HL-60/S4 treated with phorbol 12-myristate 13-acetate at 8.2 ng/mL for 4 days and 3 days (cell line): ENCODE data around the gene THAP4.
"Not testable (repeated sequence)": the region's sequence is repeated elsewhere in the genome, so short reads cannot be mapped to it uniquely, and the experiment has no call there.

Experiments used
- in situ Hi-C: fragments of 300-500 bp; cut with MboI; formaldehyde crosslinking; loops from 2 replicates; pipeline ENCODE4 v1.15.0; 2022; ENCODE audit warnings: low sequenced_read_pairs

The THAP4 gene

DNA sequence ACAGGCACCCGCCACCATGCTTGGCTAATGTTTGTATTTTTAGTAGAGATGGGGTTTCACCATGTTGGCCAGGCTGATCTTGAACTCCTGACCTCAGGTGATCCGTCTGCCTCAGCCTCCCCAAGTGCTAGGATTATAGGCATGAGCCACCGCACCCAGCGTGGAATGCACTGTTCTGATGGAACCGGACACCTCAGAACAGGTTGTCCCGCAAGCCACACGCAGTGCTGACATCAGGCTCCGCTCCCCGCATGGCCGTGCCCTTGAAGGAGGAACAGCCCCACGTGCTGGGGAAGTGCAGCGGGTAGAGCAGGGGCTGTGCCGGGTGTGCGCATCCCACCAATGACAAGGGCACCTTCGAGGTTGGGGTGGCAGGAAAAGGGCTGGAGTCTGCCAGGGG is 69.7 kb downstream of the THAP4 start:
- in situ Hi-C loops: not testable (repeated sequence)

DNA sequence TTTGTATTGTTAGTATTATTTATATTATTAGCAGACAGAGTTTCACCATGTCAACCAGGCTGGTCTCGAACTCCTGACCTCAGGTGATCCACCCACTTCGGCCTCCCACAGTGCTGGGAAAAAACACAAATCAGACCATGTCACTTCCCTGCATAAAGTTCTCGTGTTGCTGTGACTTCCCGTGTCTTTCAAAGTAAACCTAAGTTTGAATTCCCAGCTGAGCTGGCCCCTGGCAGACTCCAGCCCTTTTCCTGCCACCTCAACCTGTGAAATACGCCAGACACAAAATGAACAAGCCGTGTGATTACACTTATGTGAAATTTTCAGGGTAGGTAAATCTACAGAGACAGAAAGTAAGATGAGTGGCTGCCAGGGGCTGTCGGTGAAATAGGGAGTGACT is 70.5 kb downstream of the THAP4 start:
- in situ Hi-C loops: no loop called here

GRCh38 chr2:241566021-241566420 is 70.9 kb downstream of the THAP4 start:
- in situ Hi-C loops: not testable (repeated sequence)

DNA sequence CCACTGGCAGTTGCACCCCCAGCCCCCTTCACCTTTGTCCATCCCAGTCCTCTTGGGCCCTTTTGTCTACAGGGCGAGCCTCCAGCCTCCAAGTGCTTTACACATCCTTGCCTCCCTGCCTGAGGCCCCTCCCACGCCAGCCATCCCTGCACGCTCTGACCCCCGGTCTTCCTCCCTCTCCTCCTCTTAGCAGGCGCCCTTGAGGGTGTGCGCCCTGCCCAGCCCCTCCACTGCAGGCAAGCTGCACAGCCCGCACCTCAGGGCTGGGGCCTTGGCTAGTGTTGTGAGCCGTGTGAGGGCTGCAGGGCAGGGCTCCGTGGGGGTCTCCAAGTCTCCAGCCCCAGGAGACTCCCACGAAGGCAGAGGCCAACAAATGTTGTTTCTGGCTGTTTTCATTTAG is 71.5 kb downstream of the THAP4 start:
- in situ Hi-C loops: no loop called here

GRCh38 chr2:241564596-241565410 is 72.2 kb downstream of the THAP4 start:
- in situ Hi-C loops: no loop called here

GRCh38 chr2:241563981-241564595 is 72.9 kb downstream of the THAP4 start:
- in situ Hi-C loops: no loop called here

DNA sequence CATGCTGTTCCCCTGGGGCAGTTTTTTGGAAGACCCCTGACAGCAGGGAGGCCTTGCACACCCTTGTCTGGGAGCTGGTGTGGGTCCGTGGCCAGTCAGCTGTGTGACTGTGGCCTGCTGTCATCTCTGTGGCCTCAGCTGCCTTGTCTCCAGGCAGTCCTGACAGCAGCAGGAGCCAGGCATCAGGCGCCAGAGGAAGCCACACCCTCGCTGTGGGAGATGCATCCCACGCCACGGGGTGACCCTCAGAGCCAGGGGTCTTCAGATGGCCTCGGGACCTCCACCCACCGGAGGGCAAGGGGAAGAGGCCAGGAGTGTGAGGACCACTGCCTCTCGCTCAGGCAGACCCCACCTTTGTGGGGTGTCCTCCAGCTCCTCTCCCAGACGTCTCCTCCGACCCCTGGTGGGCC is 73.4 kb downstream of the THAP4 start:
- in situ Hi-C loops: no loop called here

DNA sequence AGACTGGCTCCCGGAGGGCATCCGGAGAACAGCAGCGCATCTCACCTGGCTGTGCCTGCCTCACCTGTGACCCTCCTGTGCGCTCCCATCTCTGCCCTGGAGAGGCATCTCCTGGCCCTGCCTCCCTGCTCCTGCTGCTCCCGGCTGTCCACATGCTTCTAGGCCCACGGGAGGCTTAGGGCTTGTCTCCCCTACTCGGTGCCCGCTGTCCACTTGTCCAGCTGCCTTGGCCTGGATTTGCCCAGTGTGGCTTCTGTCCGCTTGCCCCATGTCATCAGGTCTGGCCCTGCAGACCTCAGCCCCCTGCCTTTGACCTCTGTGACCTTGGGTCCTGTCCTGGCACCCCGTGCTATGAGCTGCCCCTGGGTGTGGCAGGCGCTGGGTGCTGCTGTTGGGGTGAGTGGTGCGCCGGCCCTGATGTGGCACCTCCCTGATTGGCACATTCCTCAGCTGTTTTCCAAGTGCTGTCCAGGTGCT is 73.9 kb downstream of the THAP4 start:
- in situ Hi-C loops: no loop called here

DNA sequence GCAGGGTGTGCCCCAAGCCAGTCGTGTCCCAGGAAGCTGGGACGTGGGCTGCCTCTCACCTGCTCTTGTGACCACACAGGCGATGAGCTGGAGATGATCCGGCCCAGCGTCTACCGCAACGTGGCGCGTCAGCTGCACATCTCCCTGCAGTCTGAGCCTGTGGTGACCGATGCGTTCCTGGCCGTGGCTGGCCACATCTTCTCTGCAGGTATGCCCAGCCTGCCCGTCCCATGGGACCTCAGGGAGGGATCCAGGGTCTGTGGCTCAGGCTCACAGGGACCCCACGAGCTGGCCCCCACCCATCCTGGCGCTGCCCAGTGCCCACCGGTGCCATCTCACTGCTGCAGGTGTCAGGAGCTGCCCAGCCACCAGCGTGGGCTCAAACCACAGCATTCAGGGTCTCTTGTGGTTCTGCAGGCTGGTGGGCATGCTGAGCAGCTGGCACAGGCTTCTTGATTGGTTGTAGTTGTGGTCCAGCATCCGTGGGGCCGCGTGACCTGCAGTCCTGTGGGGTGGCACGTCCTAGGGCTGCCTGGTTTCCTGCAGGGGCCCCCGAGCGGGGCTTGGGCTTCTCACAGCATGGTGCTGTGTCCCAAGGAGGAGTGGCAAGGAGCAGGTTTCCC is 74.6 kb downstream of the THAP4 start:
- in situ Hi-C loops: no loop called here

DNA sequence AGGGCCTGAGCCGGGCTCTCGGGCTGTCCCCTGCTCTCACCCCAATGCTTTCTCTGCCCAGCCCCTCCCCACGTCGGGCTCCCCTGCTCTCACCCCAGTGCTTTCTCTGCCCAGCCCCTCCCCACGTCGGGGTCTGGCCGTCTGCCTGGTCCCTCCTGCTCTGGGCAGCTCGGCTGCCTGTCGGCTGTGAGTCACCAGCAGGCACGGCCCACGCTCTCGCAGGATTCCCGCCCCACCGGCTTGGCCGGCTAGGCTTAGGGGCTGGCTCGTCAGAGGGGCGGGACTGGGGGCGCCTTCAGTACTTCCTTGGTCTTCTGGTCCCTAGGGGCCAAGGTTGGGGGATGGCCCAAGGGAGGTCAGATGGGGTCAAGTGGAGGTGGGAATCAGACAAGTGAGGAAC is 75.1 kb downstream of the THAP4 start:
- in situ Hi-C loops: no loop called here

DNA sequence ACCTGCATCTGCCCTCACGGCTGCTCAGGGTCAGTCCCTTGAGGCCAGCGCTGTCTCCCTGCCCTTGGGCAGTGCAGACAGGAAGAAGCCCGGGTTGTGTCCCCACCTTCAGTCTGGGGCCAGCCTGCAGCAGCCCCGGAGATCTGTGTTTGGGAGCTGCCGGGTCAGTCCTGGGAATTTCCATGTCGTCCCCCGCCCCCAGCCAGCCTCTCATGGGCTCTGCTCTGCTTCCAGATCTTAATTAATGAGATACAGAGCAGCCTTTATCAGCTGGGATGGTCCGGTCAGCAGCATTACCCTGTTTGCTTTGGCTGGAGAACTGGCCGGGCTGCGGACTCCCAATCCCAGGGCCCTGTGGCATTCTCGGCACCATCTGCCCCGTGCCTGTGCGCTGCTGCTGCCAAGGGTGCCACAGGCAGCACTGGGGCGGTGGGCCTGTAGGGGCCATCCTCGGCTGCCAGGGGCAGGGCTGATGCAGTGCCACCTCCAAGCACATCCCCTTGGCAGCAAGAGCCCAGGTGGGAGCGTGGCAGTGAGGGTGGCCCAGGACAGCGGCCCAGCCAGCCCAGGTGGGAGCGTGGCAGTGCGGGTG is 76.0 kb downstream of the THAP4 start:
- in situ Hi-C loops: no loop called here

DNA sequence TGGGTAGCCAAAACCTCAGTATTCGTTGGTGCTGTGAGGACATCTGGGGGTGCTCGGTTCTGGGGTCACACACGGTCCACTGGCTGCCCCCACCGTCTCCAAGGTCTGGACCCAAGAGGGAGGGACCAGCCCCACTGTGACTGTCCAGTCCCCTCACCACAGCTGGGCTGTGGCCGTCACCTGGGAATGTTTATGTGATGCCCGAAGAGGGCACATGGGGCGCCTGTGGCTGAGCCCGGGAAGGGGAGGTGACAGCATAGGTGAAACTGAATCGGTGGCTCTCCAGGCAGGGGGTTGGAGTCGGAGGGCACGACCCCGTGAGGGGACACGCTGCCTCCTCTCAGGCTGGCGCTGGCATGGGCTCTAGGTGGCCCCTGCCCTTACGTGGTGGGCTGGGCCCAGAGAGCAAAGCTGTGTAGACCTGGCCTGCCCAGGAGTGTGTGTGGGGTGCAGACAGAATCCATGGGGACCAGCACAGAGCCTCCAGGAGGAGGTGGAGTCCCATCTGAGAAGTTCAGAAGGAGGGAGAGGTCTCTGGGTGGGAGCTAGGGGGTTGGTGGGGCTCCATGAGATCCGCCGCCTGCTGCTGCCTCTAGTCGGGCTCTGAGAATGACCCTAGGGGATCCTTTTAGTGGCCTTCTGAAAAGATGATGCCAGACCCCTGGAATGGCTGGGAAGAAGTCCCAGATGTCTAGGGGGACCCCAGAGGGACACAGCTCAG is 76.6 kb downstream of the THAP4 start:
- in situ Hi-C loops: no loop called here

GRCh38 chr2:241559323-241560161 is 77.4 kb downstream of the THAP4 start:
- in situ Hi-C loops: no loop called here

DNA sequence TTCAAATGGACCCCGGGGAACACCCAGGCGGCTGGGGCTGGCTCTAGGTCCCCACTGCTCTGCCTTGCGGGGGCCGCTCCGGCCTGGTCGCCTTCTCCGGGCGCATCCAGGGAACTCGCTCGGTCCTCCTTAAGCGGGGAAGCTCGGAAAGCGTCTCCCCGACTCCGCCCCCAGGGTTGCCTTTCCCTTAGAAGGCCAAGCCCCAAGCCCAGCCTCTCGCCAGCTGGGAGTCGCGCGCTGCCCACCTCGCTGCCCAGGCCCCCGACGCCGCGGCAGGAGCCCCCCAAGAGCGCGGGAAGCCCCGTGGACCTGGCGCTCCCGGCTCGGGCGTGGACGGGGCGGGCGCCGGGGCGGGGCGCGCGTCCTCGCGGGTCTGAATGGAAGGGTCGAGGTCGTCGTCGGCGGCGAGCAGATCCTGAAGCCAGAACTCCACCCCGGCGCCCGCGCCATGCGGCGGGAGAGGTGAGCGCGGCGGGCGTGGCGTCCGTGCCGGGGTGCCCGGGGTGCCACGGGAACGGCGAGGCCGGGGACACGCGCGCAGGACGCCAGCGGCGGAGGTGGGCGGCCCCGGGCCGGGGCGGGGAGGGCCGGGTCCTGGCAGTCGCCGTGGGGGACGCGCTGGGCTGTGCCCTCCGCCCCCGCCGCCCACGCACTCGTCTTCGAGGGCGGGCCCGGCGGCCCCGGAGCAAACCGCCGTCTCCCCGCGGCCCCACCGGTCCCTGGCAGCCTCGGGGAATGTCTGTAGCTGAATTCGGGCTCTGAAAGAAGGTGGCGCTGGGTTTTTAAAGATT is 78.2 kb downstream of the THAP4 start, which contains the start of gene BOK:
Gene BOK, plus strand, starts transcription at position 214 of the 791 bp plus-strand sequence. CDS start 739 bp downstream, outside the sequence.
- in situ Hi-C loops: no loop called here

DNA sequence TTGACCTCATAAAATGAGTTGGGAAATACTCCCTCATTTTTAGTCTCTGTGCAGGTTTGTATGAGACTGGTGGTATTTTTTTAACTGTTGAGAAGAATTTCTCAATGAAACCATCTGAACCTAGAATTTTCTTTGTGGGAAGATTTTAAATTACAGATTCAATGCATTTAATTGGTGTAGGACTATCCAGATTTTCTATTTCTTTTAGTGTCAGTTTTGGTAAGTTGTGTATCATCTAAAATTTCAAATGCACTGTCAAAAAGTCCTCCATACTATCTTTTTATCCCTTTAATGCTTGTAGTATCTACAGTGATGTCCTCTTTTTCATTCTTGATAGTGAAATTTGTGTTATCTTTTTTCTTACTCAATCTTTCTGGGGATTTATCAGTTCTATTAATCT is 80.2 kb downstream of the THAP4 start:
- in situ Hi-C loops: no loop called here

DNA sequence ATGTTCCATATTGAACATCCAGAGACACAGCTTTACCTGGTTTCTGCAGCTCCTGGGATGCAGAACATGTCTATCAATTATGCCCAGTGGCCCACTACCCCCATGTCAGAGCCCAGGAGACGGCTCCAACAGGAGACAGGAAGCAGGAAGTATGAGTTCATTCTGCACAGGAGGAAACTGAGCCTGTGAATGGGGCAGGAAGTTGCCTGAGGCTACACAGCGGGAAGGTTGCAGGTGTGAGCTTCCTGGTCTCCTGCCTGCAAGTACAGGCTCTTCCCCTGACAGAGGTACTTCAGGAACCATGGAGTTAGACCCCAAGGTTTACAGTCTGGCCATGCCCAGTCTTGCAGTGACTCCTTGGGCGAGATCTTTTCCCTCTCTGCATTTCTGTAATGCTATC is 81.2 kb downstream of the THAP4 start:
- in situ Hi-C loops: no loop called here

GRCh38 chr2:241554610-241555322 is 82.2 kb downstream of the THAP4 start:
- in situ Hi-C loops: no loop called here

DNA sequence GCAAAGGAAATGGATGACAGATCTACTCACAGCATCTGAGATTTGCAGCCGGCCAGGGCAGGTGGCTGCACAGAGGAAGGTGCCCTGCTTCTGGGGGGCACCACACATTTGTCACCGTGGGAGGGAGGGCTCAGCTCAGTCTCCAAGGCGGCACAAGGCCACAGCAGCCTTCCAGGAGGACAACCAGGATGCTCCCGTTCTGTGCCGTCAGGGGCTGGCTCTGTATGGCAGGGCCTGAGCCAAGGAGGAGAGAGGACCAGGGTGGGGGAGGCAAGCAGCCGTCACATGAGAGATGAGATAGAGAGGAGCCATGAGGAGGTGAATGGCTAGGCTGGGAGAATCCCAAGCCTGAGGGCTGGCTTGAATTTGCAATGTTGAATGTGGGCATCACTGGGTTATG is 83.0 kb downstream of the THAP4 start:
- in situ Hi-C loops: no loop called here

DNA sequence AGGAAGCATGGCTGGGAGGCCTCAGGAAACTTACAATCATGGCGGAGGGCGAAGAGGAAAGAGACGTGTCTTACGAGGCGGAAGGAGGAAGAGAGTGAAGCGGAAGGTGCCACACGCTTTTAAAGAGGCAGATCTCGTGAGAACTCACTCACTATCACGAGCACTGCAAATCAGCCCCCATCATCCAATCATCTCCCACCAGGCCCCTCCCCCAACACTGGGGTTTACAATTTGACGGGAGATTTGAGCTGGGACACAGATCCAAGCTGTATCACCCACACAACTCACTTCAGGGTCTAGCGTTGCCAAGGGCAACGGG is 83.5 kb downstream of the THAP4 start:
- in situ Hi-C loops: no loop called here
